OCI-LY3 (cell line): ENCODE results near the gene CLEC16A.

Experiments
- H2AFZ ChIP-seq: fragments of 200-600, 300-600 bp; shearing (Covaris generic); 2 replicates; pipeline ENCODE4 v1.6.0; 2014; ENCODE audit warnings: antibody characterized with exemption, low read depth, low read length
- H3K27ac ChIP-seq: fragments of 200-600, 300-600 bp; sonication (generic); 2 replicates; pipeline ENCODE4 v1.5.1; 2014; ENCODE audit warnings: mild to moderate bottlenecking, low read length, moderate library complexity, mixed read lengths
- H3K27me3 ChIP-seq: fragments of 200-600, 300-600 bp; sonication (generic); 2 replicates; pipeline ENCODE4 v1.6.1; 2014; ENCODE audit warnings: low read depth, low read length, mixed read lengths
- H3K36me3 ChIP-seq: fragments of 200-600, 300-600 bp; sonication (generic); replicated peaks from 2 replicates; pipeline ENCODE3; 2014; ENCODE audit warnings: low read depth, low read length, mixed read lengths
- H3K4me1 ChIP-seq: fragments of 300-600, 200-600 bp; sonication (generic); 2 replicates; pipeline ENCODE4 v1.6.1; 2014; ENCODE audit warnings: low read length, mixed read lengths
- H3K4me2 ChIP-seq: fragments of 200-600, 300-600 bp; sonication (generic); 2 replicates; pipeline ENCODE4 v1.6.1; 2014; ENCODE audit warnings: low read length, mixed read lengths
- H3K4me3 ChIP-seq: fragments of 300-600, 200-600 bp; sonication (generic); 2 replicates; pipeline ENCODE4 v1.5.1; 2014; ENCODE audit warnings: antibody characterized with exemption, mild to moderate bottlenecking, low read length, moderate library complexity
- H3K79me2 ChIP-seq: fragments of 300-600, 200-600 bp; shearing (Covaris generic); 2 replicates; pipeline ENCODE4 v1.6.1; 2014; ENCODE audit warnings: mild to moderate bottlenecking, low read length, mixed read lengths
- H3K9ac ChIP-seq: fragments of 300-600, 200-600 bp; shearing (Covaris generic); 2 replicates; pipeline ENCODE4 v1.6.0; 2014; ENCODE audit warnings: mild to moderate bottlenecking, low read length, moderate library complexity
- H3K9me3 ChIP-seq: fragments of 200-600, 300-600 bp; shearing (Covaris generic); 2 replicates; pipeline ENCODE4 v1.6.1; 2014; ENCODE audit warnings: low read length, mixed read lengths; ENCODE audit not compliant: insufficient read depth
- H4K20me1 ChIP-seq: fragments of 200-600, 300-600 bp; sonication (generic); 2 replicates; pipeline ENCODE4 v1.6.1; 2016; ENCODE audit warnings: low read length, mixed read lengths; ENCODE audit not compliant: insufficient read depth
- EZH2phosphoT487 ChIP-seq: fragments of 200-600 bp; shearing (Covaris generic); IDR thresholded peaks from 2 replicates; pipeline ENCODE4 v1.6.1; 2018; ENCODE audit warnings: antibody characterized with exemption, mixed run types, low read depth
- TF ChIP-seq, protein P1 (sequence below): fragments of 200-600, 300-600 bp; sonication (generic); IDR thresholded peaks from 2 replicates; pipeline ENCODE4 v1.5.1; 2014; ENCODE audit warnings: antibody characterized with exemption, low read length, low read depth

CLEC16A gene

DNA sequence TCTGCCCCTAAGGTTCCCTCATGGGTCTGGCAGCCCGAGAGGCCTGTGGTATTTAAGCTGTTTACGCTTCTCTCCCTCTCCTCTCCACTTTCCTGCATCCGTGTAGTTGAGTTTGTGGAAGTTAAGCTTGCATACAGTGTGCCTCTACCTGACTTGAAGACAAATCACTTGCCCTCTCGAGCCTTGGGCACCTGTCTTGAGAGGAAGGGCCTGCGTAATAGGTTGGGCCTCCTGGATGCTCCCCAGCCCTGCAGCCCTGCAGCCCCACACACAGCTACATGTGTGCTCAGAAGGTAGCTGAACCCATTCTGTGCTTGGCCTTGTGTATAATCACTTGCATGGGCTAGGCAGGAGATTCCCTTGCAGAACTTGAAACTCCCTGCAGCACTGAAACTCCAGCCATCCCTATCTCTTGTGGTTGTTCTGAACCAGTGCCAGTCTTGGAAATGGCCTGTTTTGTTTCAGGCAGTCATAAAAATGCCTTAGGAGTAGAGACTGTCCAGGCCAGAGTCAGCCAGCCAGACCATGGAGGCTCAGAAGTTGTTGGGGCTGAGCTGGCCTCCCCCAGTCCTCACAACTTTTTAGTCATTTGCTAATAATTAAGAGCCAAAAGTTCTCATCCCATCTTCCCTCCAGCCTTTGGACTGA lies 134.6 kb downstream of the CLEC16A start:
- Histone ChIP-seq H3K79me2 (no peaks in the 10 kb centered on the region), H3K36me3 (peaks cover 20% of the 10 kb centered on the region), H3K9me3 (no peaks in the 10 kb centered on the region), H3K4me2 (peak overlapping the region; percentile 73), H3K9ac (peak overlapping the region; percentile 70), H3K27ac (peak overlapping the region; percentile 95), H4K20me1 (no peaks in the 10 kb centered on the region), H3K4me3 (peak overlapping the region; percentile 29), H2AFZ (no peak overlapping the region), H3K27me3 (no peaks in the 10 kb centered on the region), H3K4me1 (peaks cover 68% of the 10 kb centered on the region)
- TF ChIP-seq, protein P1, sequence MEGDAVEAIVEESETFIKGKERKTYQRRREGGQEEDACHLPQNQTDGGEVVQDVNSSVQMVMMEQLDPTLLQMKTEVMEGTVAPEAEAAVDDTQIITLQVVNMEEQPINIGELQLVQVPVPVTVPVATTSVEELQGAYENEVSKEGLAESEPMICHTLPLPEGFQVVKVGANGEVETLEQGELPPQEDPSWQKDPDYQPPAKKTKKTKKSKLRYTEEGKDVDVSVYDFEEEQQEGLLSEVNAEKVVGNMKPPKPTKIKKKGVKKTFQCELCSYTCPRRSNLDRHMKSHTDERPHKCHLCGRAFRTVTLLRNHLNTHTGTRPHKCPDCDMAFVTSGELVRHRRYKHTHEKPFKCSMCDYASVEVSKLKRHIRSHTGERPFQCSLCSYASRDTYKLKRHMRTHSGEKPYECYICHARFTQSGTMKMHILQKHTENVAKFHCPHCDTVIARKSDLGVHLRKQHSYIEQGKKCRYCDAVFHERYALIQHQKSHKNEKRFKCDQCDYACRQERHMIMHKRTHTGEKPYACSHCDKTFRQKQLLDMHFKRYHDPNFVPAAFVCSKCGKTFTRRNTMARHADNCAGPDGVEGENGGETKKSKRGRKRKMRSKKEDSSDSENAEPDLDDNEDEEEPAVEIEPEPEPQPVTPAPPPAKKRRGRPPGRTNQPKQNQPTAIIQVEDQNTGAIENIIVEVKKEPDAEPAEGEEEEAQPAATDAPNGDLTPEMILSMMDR: no peak
- TF ChIP-seq EZH2phosphoT487: no peak

GRCh38 chr16:11079652-11080187 lies 135.4 kb downstream of the CLEC16A start:
- peak overlapping the region; percentile 70 for H3K9ac ChIP-seq
- TF ChIP-seq, protein P1: no peak
- TF ChIP-seq EZH2phosphoT487: no peak
- no peaks in the 10 kb centered on the region for H3K79me2 ChIP-seq
- peaks cover 20% of the 10 kb centered on the region for H3K36me3 ChIP-seq
- H2AFZ ChIP-seq: no peak overlapping the region
- 0 out of 2 replicates have a peak overlapping the region, but pooled peaks have one; percentile 30 for H3K4me3 ChIP-seq
- H3K27ac ChIP-seq: peak overlapping the region; percentile 95
- no peaks in the 10 kb centered on the region for H3K27me3 ChIP-seq
- H3K9me3 ChIP-seq: no peaks in the 10 kb centered on the region
- no peaks in the 10 kb centered on the region for H4K20me1 ChIP-seq
- H3K4me2 ChIP-seq: peak overlapping the region; percentile 73
- H3K4me1 ChIP-seq: peaks cover 60% of the 10 kb centered on the region

GRCh38 chr16:11080327-11080967 lies 136.1 kb downstream of the CLEC16A start:
- Histone ChIP-seq H3K9me3 (no peaks in the 10 kb centered on the region), H2AFZ (no peak overlapping the region), H3K4me3 (no peak overlapping the region), H3K36me3 (peaks cover 20% of the 10 kb centered on the region), H3K79me2 (no peaks in the 10 kb centered on the region), H3K9ac (peak overlapping the region; percentile 57), H3K4me2 (peak overlapping the region; percentile 73), H3K27me3 (no peaks in the 10 kb centered on the region), H4K20me1 (no peaks in the 10 kb centered on the region), H3K4me1 (peaks cover 57% of the 10 kb centered on the region), H3K27ac (peak overlapping the region; percentile 95)
- TF ChIP-seq EZH2phosphoT487: no peak
- TF ChIP-seq, protein P1: no peak

- peaks cover 50% of the 10 kb centered on the region for H3K4me1 ChIP-seq
Observed at GRCh38 chr16:11080999-11081630, 136.8 kb downstream of the CLEC16A start.

More at GRCh38 chr16:11080999-11081630, 136.8 kb downstream of the CLEC16A start:
- no peak overlapping the region for H3K4me3 ChIP-seq
- no peak overlapping the region for H3K27ac ChIP-seq
- H3K79me2 ChIP-seq: no peaks in the 10 kb centered on the region
- no peaks in the 10 kb centered on the region for H4K20me1 ChIP-seq
- H3K4me2 ChIP-seq: no peak overlapping the region
- TF ChIP-seq, protein P1: no peak
- no peak for TF ChIP-seq EZH2phosphoT487
- H2AFZ ChIP-seq: no peak overlapping the region
- peaks cover 20% of the 10 kb centered on the region for H3K36me3 ChIP-seq
- H3K27me3 ChIP-seq: no peaks in the 10 kb centered on the region
- H3K9ac ChIP-seq: peak overlapping the region; percentile 57; the same call in 1 of the 2 replicates
- no peaks in the 10 kb centered on the region for H3K9me3 ChIP-seq
